GM23338 (cell line): ENCODE measurements around the gene MRS2. TPM values are rescaled to one million over a fixed set of nuclear protein-coding genes. Genes with fewer than 3 reads are reported as not detected.
A peak's percentile ranks its signal among the peaks of the same experiment; 100 is the strongest.
"Not testable (repeated sequence)": the region's sequence is repeated elsewhere in the genome, so short reads cannot be mapped to it uniquely, and the experiment has no call there.

Experiments
- ATAC-seq: fragments of 200-7000 bp; cut with Tn5 transposase; 3 replicates; pipeline ENCODE4 v1.9.1; 2020
- DNase-seq: peaks from one replicate; pipeline ENCODE4 v3.0.0-alpha.2; 2015; ENCODE audit warnings: low spot score
- H2AFZ ChIP-seq: fragments of 200-600 bp; sonication (generic); 2 replicates; pipeline ENCODE4 v1.8.0; 2016; ENCODE audit warnings: antibody characterized with exemption, mild to moderate bottlenecking, moderate library complexity
- H3F3A ChIP-seq: fragments of 200-600 bp; sonication (generic); replicated peaks from 2 replicates; pipeline ENCODE4 v1.8.0; 2017; ENCODE audit warnings: antibody characterized with exemption, mixed run types, low read depth
- H3K27ac ChIP-seq: fragments of 200-600 bp; sonication (generic); 2 replicates; pipeline ENCODE4 v1.6.1; 2016; ENCODE audit warnings: low read depth
- H3K27me3 ChIP-seq: fragments of 200-600 bp; sonication (generic); 2 replicates; pipeline ENCODE4 v1.8.0; 2016; ENCODE audit warnings: mild to moderate bottlenecking, mixed run types, moderate library complexity; ENCODE audit not compliant: insufficient read depth
- H3K36me3 ChIP-seq: fragments of 200-600 bp; sonication (generic); 2 replicates; pipeline ENCODE4 v1.8.0; 2016; ENCODE audit warnings: mild to moderate bottlenecking; ENCODE audit not compliant: insufficient read depth
- H3K4me1 ChIP-seq: fragments of 200-600 bp; sonication (generic); 2 replicates; pipeline ENCODE4 v1.8.0; 2016; ENCODE audit warnings: mild to moderate bottlenecking, moderate library complexity; ENCODE audit not compliant: insufficient read depth
- H3K4me2 ChIP-seq: fragments of 200-600 bp; sonication (generic); 2 replicates; pipeline ENCODE4 v1.7.1; 2017; ENCODE audit warnings: mixed run types
- H3K4me3 ChIP-seq: fragments of 200-600 bp; sonication (generic); 2 replicates; pipeline ENCODE4 v1.6.1; 2016; ENCODE audit warnings: mixed run types
- H3K79me2 ChIP-seq: fragments of 200-600 bp; sonication (generic); replicated peaks from 2 replicates; pipeline ENCODE4 v1.8.0; 2017; ENCODE audit warnings: mild to moderate bottlenecking; ENCODE audit not compliant: insufficient read depth
- H3K9me2 ChIP-seq: fragments of 200-600 bp; sonication (generic); 2 replicates; pipeline ENCODE4 v1.8.0; 2017; ENCODE audit not compliant: insufficient read depth
- H4K20me1 ChIP-seq: fragments of 200-600 bp; sonication (generic); replicated peaks from 2 replicates; pipeline ENCODE4 v1.8.0; 2017; ENCODE audit warnings: mild to moderate bottlenecking; ENCODE audit not compliant: insufficient read depth
- H3K27ac Mint-ChIP-seq: 2 replicates; pipeline ENCODE4 v1.8.0; 2020; ENCODE audit warnings: inconsistent platforms, mild to moderate bottlenecking, moderate library complexity, mixed read lengths
- H3K27me3 Mint-ChIP-seq: 3 replicates; pipeline ENCODE4 v1.8.0; 2022; ENCODE audit warnings: low read depth, mild to moderate bottlenecking, moderate library complexity, mixed read lengths, inconsistent platforms; ENCODE audit not compliant: insufficient read depth, poor library complexity
- H3K36me3 Mint-ChIP-seq: 3 replicates; pipeline ENCODE4 v1.8.0; 2021; ENCODE audit warnings: low read depth, mild to moderate bottlenecking, inconsistent platforms, moderate library complexity, mixed read lengths
- H3K4me1 Mint-ChIP-seq: 3 replicates; pipeline ENCODE4 v1.8.0; 2020; ENCODE audit warnings: mild to moderate bottlenecking, inconsistent platforms, mixed read lengths
- H3K4me3 Mint-ChIP-seq: 3 replicates; pipeline ENCODE4 v1.8.0; 2021; ENCODE audit warnings: moderate library complexity, mild to moderate bottlenecking, inconsistent platforms, mixed read lengths
- H3K9me3 Mint-ChIP-seq: 3 replicates; pipeline ENCODE4 v1.8.0; 2020; ENCODE audit warnings: moderate library complexity, mild to moderate bottlenecking, inconsistent platforms, mixed read lengths
- NANOG ChIP-seq: IDR thresholded peaks from 2 replicates; pipeline ENCODE4 v1.6.1; 2016; ENCODE audit warnings: antibody characterized with exemption, borderline replicate concordance
- POLR2AphosphoS5 ChIP-seq: IDR thresholded peaks from 2 replicates; pipeline ENCODE4 v1.6.1; 2016; ENCODE audit warnings: antibody characterized with exemption, low read depth
- polyA plus RNA-seq: library from polyadenylated mRNA; unstranded; fragments of >200 nt; fragmentation: Nextera tagmentation; extraction: Ambion mirVana; gene quantifications from 2 replicates; pipeline ENCODE4 v1.2.1, GENCODE V29; 2016
- total RNA-seq: library from RNA; depleted of rRNA; stranded (reverse); fragments of >200 nt; shearing (Covaris generic); gene quantifications from 2 replicates; pipeline ENCODE4 v1.2.3, GENCODE V29; 2014
- TF ChIP-seq, protein P1 (sequence below): fragments of 250-450 bp; sonication (Bioruptor Pico); IDR thresholded peaks from 2 replicates; pipeline ENCODE4 v1.5.0; 2020; ENCODE audit warnings: mild to moderate bottlenecking, moderate library complexity
- TF ChIP-seq, protein P2 (sequence below): IDR thresholded peaks from 2 replicates; pipeline ENCODE4 v1.6.1; 2016; ENCODE audit warnings: antibody characterized with exemption

MRS2 gene
- total and polyA plus RNA-seq, 2 experiments from 2014 or later = 80.9 to 125 TPM

DNA sequence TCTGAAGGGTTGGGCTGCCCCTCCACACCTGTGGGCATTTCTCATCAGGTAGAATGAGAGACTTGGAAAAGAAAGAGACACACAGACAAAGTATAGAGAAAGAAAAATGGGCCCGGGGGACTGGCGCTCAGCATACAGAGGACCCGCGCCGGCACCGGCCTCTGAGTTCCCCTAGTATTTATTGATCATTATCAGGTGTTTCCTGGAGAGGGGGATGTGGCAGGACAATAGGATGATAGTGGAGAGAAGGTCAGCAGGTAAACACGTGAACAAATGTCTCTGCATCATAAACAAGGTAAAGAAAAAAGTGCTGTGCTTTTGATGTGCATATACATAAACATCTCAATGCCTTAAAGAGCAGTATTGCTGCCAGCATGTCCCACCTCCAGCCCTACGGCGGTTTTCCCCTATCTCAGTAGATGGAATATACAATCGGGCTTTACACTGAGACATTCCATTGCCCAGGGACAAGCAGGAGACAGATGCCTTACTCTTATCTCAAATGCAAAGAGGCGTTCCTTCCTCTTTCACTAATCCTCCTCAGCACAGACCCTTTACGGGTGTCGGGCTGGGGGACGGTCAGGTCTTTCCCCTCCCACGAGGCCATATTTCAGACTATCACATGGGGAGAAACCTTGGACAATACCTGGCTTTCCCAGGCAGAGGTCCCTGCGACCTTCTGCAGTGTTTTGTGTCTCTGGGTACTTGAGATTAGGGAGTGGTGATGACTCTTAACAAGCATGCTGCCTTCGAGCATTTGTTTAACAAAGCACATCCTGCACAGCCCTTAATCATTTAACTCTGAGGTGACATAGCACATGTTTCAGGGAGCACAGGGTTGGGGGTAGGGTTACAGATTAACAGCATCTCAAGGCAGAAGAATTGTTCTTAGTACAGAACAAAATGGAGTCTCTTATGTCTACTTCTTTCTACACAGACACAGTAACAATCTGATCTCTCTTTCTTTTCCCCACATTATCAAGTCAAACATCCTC is 2.4 kb upstream of the MRS2 start:
- H3K27me3 Mint-ChIP-seq, H3K36me3 ChIP-seq, H3F3A ChIP-seq, H2AFZ ChIP-seq, ATAC-seq, H4K20me1 ChIP-seq, H3K9me2 ChIP-seq, H3K27me3 ChIP-seq: not testable (repeated sequence)
- Histone ChIP-seq H3K27ac (peak overlapping the region; percentile 99), H3K4me1 (peaks cover 24% of the 10 kb centered on the region), H3K79me2 (peaks cover 36% of the 10 kb centered on the region), H3K4me3 (peak overlapping the region; percentile 37), H3K4me2 (peak overlapping the region; percentile 83)
- peak; percentile 60 for DNase-seq
- Mint-ChIP-seq H3K36me3 (peaks cover 46% of the 10 kb centered on the region), H3K4me1 (peaks cover 45% of the 10 kb centered on the region), H3K4me3 (peak overlapping the region; percentile 48), H3K9me3 (peaks cover 32% of the 10 kb centered on the region), H3K27ac (peak overlapping the region; percentile 94)
- TF ChIP-seq, protein P1, sequence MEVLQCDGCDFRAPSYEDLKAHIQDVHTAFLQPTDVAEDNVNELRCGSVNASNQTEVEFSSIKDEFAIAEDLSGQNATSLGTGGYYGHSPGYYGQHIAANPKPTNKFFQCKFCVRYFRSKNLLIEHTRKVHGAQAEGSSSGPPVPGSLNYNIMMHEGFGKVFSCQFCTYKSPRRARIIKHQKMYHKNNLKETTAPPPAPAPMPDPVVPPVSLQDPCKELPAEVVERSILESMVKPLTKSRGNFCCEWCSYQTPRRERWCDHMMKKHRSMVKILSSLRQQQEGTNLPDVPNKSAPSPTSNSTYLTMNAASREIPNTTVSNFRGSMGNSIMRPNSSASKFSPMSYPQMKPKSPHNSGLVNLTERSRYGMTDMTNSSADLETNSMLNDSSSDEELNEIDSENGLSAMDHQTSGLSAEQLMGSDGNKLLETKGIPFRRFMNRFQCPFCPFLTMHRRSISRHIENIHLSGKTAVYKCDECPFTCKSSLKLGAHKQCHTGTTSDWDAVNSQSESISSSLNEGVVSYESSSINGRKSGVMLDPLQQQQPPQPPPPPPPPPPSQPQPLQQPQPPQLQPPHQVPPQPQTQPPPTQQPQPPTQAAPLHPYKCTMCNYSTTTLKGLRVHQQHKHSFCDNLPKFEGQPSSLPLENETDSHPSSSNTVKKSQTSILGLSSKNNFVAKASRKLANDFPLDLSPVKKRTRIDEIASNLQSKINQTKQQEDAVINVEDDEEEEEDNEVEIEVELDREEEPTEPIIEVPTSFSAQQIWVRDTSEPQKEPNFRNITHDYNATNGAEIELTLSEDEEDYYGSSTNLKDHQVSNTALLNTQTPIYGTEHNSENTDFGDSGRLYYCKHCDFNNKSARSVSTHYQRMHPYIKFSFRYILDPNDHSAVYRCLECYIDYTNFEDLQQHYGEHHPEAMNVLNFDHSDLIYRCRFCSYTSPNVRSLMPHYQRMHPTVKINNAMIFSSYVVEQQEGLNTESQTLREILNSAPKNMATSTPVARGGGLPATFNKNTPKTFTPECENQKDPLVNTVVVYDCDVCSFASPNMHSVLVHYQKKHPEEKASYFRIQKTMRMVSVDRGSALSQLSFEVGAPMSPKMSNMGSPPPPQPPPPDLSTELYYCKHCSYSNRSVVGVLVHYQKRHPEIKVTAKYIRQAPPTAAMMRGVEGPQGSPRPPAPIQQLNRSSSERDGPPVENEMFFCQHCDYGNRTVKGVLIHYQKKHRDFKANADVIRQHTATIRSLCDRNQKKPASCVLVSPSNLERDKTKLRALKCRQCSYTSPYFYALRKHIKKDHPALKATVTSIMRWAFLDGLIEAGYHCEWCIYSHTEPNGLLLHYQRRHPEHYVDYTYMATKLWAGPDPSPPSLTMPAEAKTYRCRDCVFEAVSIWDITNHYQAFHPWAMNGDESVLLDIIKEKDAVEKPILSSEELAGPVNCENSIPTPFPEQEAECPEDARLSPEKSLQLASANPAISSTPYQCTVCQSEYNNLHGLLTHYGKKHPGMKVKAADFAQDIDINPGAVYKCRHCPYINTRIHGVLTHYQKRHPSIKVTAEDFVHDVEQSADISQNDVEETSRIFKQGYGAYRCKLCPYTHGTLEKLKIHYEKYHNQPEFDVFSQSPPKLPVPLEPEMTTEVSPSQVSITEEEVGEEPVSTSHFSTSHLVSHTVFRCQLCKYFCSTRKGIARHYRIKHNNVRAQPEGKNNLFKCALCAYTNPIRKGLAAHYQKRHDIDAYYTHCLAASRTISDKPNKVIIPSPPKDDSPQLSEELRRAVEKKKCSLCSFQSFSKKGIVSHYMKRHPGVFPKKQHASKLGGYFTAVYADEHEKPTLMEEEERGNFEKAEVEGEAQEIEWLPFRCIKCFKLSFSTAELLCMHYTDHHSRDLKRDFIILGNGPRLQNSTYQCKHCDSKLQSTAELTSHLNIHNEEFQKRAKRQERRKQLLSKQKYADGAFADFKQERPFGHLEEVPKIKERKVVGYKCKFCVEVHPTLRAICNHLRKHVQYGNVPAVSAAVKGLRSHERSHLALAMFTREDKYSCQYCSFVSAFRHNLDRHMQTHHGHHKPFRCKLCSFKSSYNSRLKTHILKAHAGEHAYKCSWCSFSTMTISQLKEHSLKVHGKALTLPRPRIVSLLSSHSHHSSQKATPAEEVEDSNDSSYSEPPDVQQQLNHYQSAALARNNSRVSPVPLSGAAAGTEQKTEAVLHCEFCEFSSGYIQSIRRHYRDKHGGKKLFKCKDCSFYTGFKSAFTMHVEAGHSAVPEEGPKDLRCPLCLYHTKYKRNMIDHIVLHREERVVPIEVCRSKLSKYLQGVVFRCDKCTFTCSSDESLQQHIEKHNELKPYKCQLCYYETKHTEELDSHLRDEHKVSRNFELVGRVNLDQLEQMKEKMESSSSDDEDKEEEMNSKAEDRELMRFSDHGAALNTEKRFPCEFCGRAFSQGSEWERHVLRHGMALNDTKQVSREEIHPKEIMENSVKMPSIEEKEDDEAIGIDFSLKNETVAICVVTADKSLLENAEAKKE = peak; percentile 32; the same call in 1 of the 2 replicates
- peak; percentile 57; the same call in 1 of the 2 replicates for TF ChIP-seq NANOG
- 0 out of 2 replicates have a peak, but pooled peaks have one; percentile 18 for TF ChIP-seq POLR2AphosphoS5
- TF ChIP-seq, protein P2, sequence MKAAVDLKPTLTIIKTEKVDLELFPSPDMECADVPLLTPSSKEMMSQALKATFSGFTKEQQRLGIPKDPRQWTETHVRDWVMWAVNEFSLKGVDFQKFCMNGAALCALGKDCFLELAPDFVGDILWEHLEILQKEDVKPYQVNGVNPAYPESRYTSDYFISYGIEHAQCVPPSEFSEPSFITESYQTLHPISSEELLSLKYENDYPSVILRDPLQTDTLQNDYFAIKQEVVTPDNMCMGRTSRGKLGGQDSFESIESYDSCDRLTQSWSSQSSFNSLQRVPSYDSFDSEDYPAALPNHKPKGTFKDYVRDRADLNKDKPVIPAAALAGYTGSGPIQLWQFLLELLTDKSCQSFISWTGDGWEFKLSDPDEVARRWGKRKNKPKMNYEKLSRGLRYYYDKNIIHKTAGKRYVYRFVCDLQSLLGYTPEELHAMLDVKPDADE = 0 out of 2 replicates have a peak, but pooled peaks have one; percentile 50
